Activated CD4-positive, alpha-beta T cell treated with anti-CD3 and anti-CD28 coated beads, Interleukin-2, amount 10 ng/mL, durations not matched to agents 7 days and 5 days (primary cell): ENCODE results near the gene TDRD1. TPM values are rescaled to one million over a fixed set of nuclear protein-coding genes. Genes with fewer than 3 reads are reported as not detected.

Experiments used
- CTCF ChIA-PET: fragments of 350-600 bp; sonication (Branson Sonifier 250); formaldehyde crosslinking; loops from one replicate; lab custom pipeline; 2021; ENCODE audit warnings: antibody characterized with exemption; lab: Charles Lee
- POLR2A ChIA-PET: fragments of 350-600 bp; sonication (Branson Sonifier 250); formaldehyde crosslinking; loops from one replicate; lab custom pipeline; 2021; ENCODE audit warnings: antibody characterized with exemption; lab: Charles Lee
- DNase-seq: peaks from one replicate; pipeline ENCODE4 v3.0.0-alpha.2; 2020
- H3K27ac Mint-ChIP-seq: one replicate; pipeline ENCODE4 v1.8.0; 2021; ENCODE audit warnings: mild to moderate bottlenecking, moderate library complexity, mixed read lengths
- H3K27me3 Mint-ChIP-seq: one replicate; pipeline ENCODE4 v1.8.0; 2021; ENCODE audit warnings: mixed read lengths
- H3K36me3 Mint-ChIP-seq: one replicate; pipeline ENCODE4 v1.8.0; 2021; ENCODE audit warnings: low read depth, mixed read lengths
- H3K4me1 Mint-ChIP-seq: one replicate; pipeline ENCODE4 v1.8.0; 2021; ENCODE audit warnings: mixed read lengths
- H3K4me3 Mint-ChIP-seq: one replicate; pipeline ENCODE4 v1.8.0; 2021; ENCODE audit warnings: mild to moderate bottlenecking, moderate library complexity, mixed read lengths
- H3K9me3 Mint-ChIP-seq: one replicate; pipeline ENCODE4 v1.8.0; 2021; ENCODE audit warnings: mixed read lengths
- total RNA-seq, 2 experiments: library from RNA; stranded (reverse); gene quantifications; one replicate each; pipeline ENCODE4 v1.2.3, GENCODE V29; 2021

Gene TDRD1
- total RNA-seq, 2 experiments from 2014 or later = 0.04 to 0.10 TPM

- ChIA-PET CTCF (no interaction called here), POLR2A (no interaction called here)
- Mint-ChIP-seq H3K9me3 (no peaks in the 10 kb centered on the region), H3K36me3 (no peaks in the 10 kb centered on the region), H3K27ac (no peak overlapping the region), H3K4me3 (no peak overlapping the region), H3K27me3 (peaks cover 37% of the 10 kb centered on the region), H3K4me1 (no peaks in the 10 kb centered on the region)
- no peak for DNase-seq
Observed at GRCh38 chr10:114220281-114220680, 41.1 kb downstream of the TDRD1 start.

GRCh38 chr10:114221235-114221634, 42.1 kb downstream of the TDRD1 start:
- CTCF ChIA-PET = interaction anchor here (1.3 kb wide), 1 partner anchor 8 kb away, joined by 4 read pairs; no protein-coding TSS in a partner anchor
- H3K27me3 Mint-ChIP-seq = peaks cover 39% of the 10 kb centered on the region
- no peak overlapping the region for H3K4me3 Mint-ChIP-seq
- no peaks in the 10 kb centered on the region for H3K4me1 Mint-ChIP-seq
- H3K9me3 Mint-ChIP-seq = no peaks in the 10 kb centered on the region
- POLR2A ChIA-PET = no interaction called here
- no peak overlapping the region for H3K27ac Mint-ChIP-seq
- no peak for DNase-seq
- H3K36me3 Mint-ChIP-seq = no peaks in the 10 kb centered on the region

GRCh38 chr10:114223066-114223465, 43.9 kb downstream of the TDRD1 start:
- no peak for DNase-seq
- CTCF ChIA-PET = no interaction called here
- Mint-ChIP-seq H3K27me3 (peaks cover 35% of the 10 kb centered on the region), H3K36me3 (no peaks in the 10 kb centered on the region), H3K4me3 (no peak overlapping the region), H3K27ac (no peak overlapping the region), H3K9me3 (no peaks in the 10 kb centered on the region), H3K4me1 (no peaks in the 10 kb centered on the region)
- POLR2A ChIA-PET = no interaction called here

GRCh38 chr10:114228156-114228555, 49.0 kb downstream of the TDRD1 start:
- Mint-ChIP-seq H3K9me3 (no peaks in the 10 kb centered on the region), H3K27me3 (peaks cover 27% of the 10 kb centered on the region), H3K27ac (no peak overlapping the region), H3K36me3 (no peaks in the 10 kb centered on the region), H3K4me1 (no peaks in the 10 kb centered on the region), H3K4me3 (no peak overlapping the region)
- ChIA-PET POLR2A (no interaction called here), CTCF (no interaction called here)
- DNase-seq = no peak

GRCh38 chr10:114232561-114233176, 53.5 kb downstream of the TDRD1 start:
- Mint-ChIP-seq H3K27ac (no peak overlapping the region), H3K9me3 (no peaks in the 10 kb centered on the region), H3K36me3 (no peaks in the 10 kb centered on the region), H3K4me3 (no peak overlapping the region), H3K4me1 (no peaks in the 10 kb centered on the region), H3K27me3 (peaks cover 26% of the 10 kb centered on the region)
- DNase-seq = no peak
- ChIA-PET POLR2A (no interaction called here), CTCF (no interaction called here)

- Mint-ChIP-seq H3K27me3 (peaks cover 29% of the 10 kb centered on the region), H3K27ac (no peak overlapping the region), H3K4me3 (no peak overlapping the region), H3K36me3 (no peaks in the 10 kb centered on the region), H3K4me1 (no peaks in the 10 kb centered on the region), H3K9me3 (no peaks in the 10 kb centered on the region)
- ChIA-PET CTCF (interaction anchor here (1.6 kb wide), 1 partner anchor 12 kb away, joined by 3 read pairs; no protein-coding TSS in a partner anchor), POLR2A (no interaction called here)
- no peak for DNase-seq
Observed at GRCh38 chr10:114233482-114233881, 54.3 kb downstream of the TDRD1 start.

- Mint-ChIP-seq H3K4me1 (peaks cover 4% of the 10 kb centered on the region), H3K27ac (no peak overlapping the region), H3K36me3 (no peaks in the 10 kb centered on the region), H3K27me3 (peaks cover 36% of the 10 kb centered on the region), H3K9me3 (no peaks in the 10 kb centered on the region), H3K4me3 (no peak overlapping the region)
- CTCF ChIA-PET = interaction anchor here (1.6 kb wide), 1 partner anchor 12 kb away, joined by 3 read pairs; no protein-coding TSS in a partner anchor
- no peak for DNase-seq
- POLR2A ChIA-PET = no interaction called here
Observed at GRCh38 chr10:114234132-114234531, 55.0 kb downstream of the TDRD1 start.

GRCh38 chr10:114239117-114239993, 60.2 kb downstream of the TDRD1 start, which contains the start of gene VWA2:
TSS of gene VWA2 (plus strand) at chr10:114239254. CDS start at chr10:114248714, 9,460 bp downstream.
- no peak within 1 kb of the TSS for H3K27ac Mint-ChIP-seq
- POLR2A ChIA-PET = no interaction called here
- no peak for DNase-seq
- H3K27me3 Mint-ChIP-seq = peaks cover 72% of the 10 kb centered on the region
- CTCF ChIA-PET = no interaction called here
- no peak within 1 kb of the TSS for H3K4me3 Mint-ChIP-seq
- H3K36me3 Mint-ChIP-seq = no peaks in the 10 kb centered on the region
- no peaks in the 10 kb centered on the region for H3K9me3 Mint-ChIP-seq
- peaks cover 4% of the 10 kb centered on the region for H3K4me1 Mint-ChIP-seq

GRCh38 chr10:114239994-114240345, 60.8 kb downstream of the TDRD1 start:
- ChIA-PET CTCF (no interaction called here), POLR2A (no interaction called here)
- Mint-ChIP-seq H3K4me1 (peaks cover 4% of the 10 kb centered on the region), H3K27ac (no peak overlapping the region), H3K36me3 (no peaks in the 10 kb centered on the region), H3K27me3 (peaks cover 73% of the 10 kb centered on the region), H3K9me3 (no peaks in the 10 kb centered on the region), H3K4me3 (no peak overlapping the region)
- DNase-seq = no peak

GRCh38 chr10:114242235-114242634, 63.1 kb downstream of the TDRD1 start:
- H3K4me1 Mint-ChIP-seq = peaks cover 4% of the 10 kb centered on the region
- no peak for DNase-seq
- ChIA-PET POLR2A (no interaction called here), CTCF (interaction anchor here (0.6 to 0.7 kb wide), 2 partner anchors 136 to 448 kb away, joined by 3 read pairs; no protein-coding TSS in a partner anchor)
- H3K27ac Mint-ChIP-seq = no peak overlapping the region
- peaks cover 64% of the 10 kb centered on the region for H3K27me3 Mint-ChIP-seq
- H3K4me3 Mint-ChIP-seq = no peak overlapping the region
- H3K9me3 Mint-ChIP-seq = no peaks in the 10 kb centered on the region
- H3K36me3 Mint-ChIP-seq = no peaks in the 10 kb centered on the region

GRCh38 chr10:114243661-114244060, 64.5 kb downstream of the TDRD1 start:
- CTCF ChIA-PET = no interaction called here
- POLR2A ChIA-PET = no interaction called here
- H3K27me3 Mint-ChIP-seq = peaks cover 51% of the 10 kb centered on the region
- H3K9me3 Mint-ChIP-seq = no peaks in the 10 kb centered on the region
- no peaks in the 10 kb centered on the region for H3K36me3 Mint-ChIP-seq
- no peak for DNase-seq
- H3K4me3 Mint-ChIP-seq = no peak overlapping the region
- peaks cover 4% of the 10 kb centered on the region for H3K4me1 Mint-ChIP-seq
- no peak overlapping the region for H3K27ac Mint-ChIP-seq

- CTCF ChIA-PET = no interaction called here
- Mint-ChIP-seq H3K27me3 (peaks cover 47% of the 10 kb centered on the region), H3K4me1 (peaks cover under 1% of the 10 kb centered on the region)
Observed at GRCh38 chr10:114244126-114244525, 65.0 kb downstream of the TDRD1 start.

GRCh38 chr10:114245121-114245791, 66.1 kb downstream of the TDRD1 start:
- peaks cover 43% of the 10 kb centered on the region for H3K27me3 Mint-ChIP-seq
- H3K4me1 Mint-ChIP-seq = no peaks in the 10 kb centered on the region
- H3K9me3 Mint-ChIP-seq = no peaks in the 10 kb centered on the region
- CTCF ChIA-PET = no interaction called here
- H3K36me3 Mint-ChIP-seq = no peaks in the 10 kb centered on the region
- no peak overlapping the region for H3K27ac Mint-ChIP-seq
- DNase-seq = no peak
- no peak overlapping the region for H3K4me3 Mint-ChIP-seq
- POLR2A ChIA-PET = no interaction called here

More at GRCh38 chr10:114244126-114244525, 65.0 kb downstream of the TDRD1 start:
- Mint-ChIP-seq H3K9me3 (no peaks in the 10 kb centered on the region), H3K27ac (no peak overlapping the region), H3K36me3 (no peaks in the 10 kb centered on the region), H3K4me3 (no peak overlapping the region)
- no peak for DNase-seq
- POLR2A ChIA-PET = no interaction called here
